Activated T-cell treated with anti-CD3 and anti-CD28 coated beads for 1 hour (primary cell): ENCODE data around the gene GPR78.
"Not testable (repeated sequence)": the region's sequence is repeated elsewhere in the genome, so short reads cannot be mapped to it uniquely, and the experiment has no call there.

Source experiments
- DNase-seq: peaks from one replicate; pipeline ENCODE4 v3.0.0-alpha.2; 2020; ENCODE audit warnings: low read depth

The GPR78 gene

GRCh38 chr4:8564595-8564994 is 15.6 kb upstream of the GPR78 start:
- DNase-seq, result no peak

DNA sequence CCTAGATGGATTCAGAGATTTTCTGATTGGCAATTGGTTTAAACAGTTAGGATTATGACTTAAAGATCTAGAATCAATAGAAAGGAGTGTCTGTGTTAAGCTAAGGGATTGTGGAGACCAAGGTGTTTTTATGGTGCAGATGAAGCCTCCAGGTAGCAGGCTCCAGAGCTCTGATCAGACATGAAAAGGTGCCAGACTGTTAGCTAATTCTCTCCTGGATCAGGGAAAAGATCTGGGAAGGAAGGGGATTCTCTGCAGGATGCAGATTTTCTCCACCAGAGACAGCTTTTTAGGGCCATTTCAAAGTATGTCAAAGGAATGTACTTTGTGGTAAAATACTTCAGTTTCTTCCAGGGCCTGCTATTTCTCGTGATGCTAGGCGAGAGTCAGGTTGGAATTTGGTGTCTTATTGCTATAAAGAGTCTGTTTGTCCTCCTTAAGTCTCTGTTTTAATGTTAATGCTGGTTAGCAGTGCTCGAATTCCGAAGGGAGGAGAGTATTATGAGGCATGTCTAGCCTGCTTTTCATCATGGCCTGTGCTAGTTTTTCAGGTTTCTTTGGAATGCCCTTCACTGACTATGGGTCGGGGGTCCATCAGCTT is 12.0 kb upstream of the GPR78 start:
- DNase-seq, result no peak

DNA sequence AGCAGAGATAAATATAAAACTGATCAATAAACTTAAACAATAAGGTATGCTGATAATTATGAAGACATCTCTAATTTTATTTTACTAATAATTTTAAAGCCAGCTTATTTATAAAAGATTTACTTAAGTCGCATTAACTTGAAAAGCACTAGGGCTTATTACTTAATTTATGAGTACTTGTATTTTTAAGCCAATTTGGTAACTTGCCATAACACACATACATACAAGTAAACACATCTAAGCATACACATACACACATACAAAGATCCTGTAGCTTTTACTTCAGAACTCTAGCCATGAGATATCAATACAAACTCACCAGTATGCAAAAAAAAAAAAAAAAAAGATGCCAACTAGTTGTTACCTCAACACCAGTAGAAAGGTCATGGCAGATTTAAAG is 10.0 kb upstream of the GPR78 start:
- no peak for DNase-seq

DNA sequence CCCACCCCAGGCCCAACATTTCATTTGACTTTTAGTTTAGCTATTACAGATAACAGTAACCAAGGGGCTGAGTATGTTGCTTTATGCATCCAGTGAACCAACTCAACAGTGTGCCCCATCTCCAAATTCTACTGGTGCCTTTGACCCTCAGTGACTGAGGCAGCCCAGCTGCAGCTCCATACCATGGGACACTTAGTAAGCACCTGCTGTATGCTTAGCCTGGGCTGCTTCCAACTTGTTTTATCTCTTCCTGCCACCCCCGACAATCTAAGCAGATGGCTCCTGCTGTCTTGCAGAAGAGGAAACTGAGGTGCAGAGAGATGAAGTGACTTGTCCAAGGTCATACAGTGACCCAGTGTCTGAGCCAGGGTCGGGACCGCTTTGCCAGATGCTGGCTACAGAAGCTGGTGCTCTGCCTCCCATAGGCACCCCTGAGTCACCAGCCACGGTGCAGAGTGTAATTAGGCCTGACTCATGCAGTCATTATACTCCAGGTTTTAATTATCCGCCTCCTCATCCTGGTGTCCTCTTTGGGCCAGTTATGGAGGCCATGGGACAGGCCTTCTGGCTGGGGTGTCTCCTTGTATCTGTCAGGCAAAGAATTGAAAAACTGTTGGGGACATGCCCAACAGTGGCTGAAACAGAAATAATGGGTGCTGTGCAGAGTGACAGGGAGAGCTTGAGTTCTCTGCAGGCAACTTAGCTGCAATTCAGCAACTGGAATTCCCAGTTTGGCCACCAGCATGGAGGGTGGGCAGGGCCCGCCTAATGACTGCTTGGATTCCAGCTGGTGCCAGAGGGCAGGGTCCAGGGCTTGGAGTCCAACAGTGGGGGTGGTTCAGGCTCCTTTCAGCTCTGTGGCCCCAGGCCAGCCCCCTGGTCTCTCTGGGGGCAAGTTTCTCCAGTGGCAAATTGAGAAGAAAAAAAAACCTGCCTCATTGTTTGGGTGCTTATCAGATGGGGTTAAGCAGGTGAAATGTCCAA is 8.2 kb upstream of the GPR78 start:
- no peak for DNase-seq

GRCh38 chr4:8573266-8573665 is 6.9 kb upstream of the GPR78 start:
- no peak for DNase-seq

GRCh38 chr4:8574796-8575370 is 5.3 kb upstream of the GPR78 start:
- DNase-seq, result no peak

- no peak for DNase-seq
Measured at GRCh38 chr4:8575457-8575856, 4.7 kb upstream of the GPR78 start.

- DNase-seq, result not testable (repeated sequence)
Measured at GRCh38 chr4:8576591-8576990, 3.6 kb upstream of the GPR78 start.

DNA sequence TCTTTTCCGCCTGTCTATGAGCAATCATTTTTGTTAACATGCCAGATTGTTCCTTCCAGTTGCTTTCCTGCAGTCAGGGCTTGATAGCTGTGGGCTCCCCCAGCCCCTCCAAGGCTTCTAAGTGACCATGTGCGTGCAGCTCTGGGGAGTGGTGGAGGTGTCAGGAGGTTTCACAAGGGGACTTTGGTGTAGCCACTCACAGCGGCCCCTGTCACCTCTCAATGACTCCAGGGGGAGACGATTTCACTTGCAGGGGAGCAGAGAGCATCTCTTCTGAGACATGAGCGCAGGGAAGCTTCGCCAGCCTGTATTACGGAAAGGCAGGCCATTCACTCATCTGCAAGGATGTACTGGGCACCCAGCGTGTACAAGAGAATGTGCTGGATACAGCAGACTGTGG is 3.1 kb upstream of the GPR78 start:
- no peak for DNase-seq

GRCh38 chr4:8577972-8578371 is 2.2 kb upstream of the GPR78 start:
- DNase-seq, result no peak

DNA sequence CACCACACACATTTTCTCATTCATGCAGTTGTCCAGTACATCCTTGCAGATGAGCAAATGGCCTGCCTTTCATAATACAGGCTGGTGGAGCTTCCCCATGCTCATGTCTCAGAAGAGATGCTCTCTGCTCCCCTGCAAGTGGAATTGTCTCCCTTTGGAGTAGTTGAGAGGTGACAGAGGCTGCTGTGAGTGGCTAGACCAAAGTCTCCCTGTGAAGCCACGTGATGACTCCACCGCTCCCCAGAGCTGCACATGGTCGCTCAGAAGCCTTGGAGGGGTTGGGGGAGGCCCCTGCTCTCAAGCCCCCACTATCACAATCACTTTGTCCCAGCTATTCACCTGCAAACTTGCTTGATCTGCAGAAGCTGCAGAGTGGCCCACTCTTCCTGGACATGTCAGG is 1.5 kb upstream of the GPR78 start:
- no peak for DNase-seq

- no peak for DNase-seq
Measured at GRCh38 chr4:8579526-8580320, 469 bp upstream of the GPR78 start.

GRCh38 chr4:8581094-8581861 is 1.1 kb downstream of the GPR78 start:
- no peak for DNase-seq

- DNase-seq, result no peak
Measured at GRCh38 chr4:8582016-8582415, 1.8 kb downstream of the GPR78 start.

- DNase-seq, result no peak
Measured at GRCh38 chr4:8582436-8582835, 2.2 kb downstream of the GPR78 start.

- no peak for DNase-seq
Measured at GRCh38 chr4:8582941-8583654, 2.9 kb downstream of the GPR78 start.

- no peak for DNase-seq
Measured at GRCh38 chr4:8583655-8584025, 3.4 kb downstream of the GPR78 start.

- DNase-seq, result no peak
Measured at GRCh38 chr4:8585186-8585585, 5.0 kb downstream of the GPR78 start.

GRCh38 chr4:8585721-8586212 is 5.6 kb downstream of the GPR78 start:
- DNase-seq, result no peak

GRCh38 chr4:8586246-8586645 is 6.1 kb downstream of the GPR78 start:
- no peak for DNase-seq
